Nasal cavity respiratory epithelium epithelial cell of viscerocranial mucosa (primary cell): ENCODE data around the gene CAPN9. TPM values are rescaled to one million over a fixed set of nuclear protein-coding genes. Genes with fewer than 3 reads are reported as not detected.

Source experiments
- total RNA-seq: library from RNA; depleted of rRNA; stranded (reverse); fragments of >200 nt; gene quantifications from 2 replicates; pipeline ENCODE4 v1.2.3, GENCODE V29; 2014

CAPN9 gene
- total RNA-seq = 0.07 TPM in 1 of 2 replicates, not detected in the other

GRCh38 chr1:230747127-230747730 is at the start of gene CAPN9:
CAPN9 (plus strand) TSS chr1:230747388; CDS start chr1:230747497, 109 bp downstream.

DNA sequence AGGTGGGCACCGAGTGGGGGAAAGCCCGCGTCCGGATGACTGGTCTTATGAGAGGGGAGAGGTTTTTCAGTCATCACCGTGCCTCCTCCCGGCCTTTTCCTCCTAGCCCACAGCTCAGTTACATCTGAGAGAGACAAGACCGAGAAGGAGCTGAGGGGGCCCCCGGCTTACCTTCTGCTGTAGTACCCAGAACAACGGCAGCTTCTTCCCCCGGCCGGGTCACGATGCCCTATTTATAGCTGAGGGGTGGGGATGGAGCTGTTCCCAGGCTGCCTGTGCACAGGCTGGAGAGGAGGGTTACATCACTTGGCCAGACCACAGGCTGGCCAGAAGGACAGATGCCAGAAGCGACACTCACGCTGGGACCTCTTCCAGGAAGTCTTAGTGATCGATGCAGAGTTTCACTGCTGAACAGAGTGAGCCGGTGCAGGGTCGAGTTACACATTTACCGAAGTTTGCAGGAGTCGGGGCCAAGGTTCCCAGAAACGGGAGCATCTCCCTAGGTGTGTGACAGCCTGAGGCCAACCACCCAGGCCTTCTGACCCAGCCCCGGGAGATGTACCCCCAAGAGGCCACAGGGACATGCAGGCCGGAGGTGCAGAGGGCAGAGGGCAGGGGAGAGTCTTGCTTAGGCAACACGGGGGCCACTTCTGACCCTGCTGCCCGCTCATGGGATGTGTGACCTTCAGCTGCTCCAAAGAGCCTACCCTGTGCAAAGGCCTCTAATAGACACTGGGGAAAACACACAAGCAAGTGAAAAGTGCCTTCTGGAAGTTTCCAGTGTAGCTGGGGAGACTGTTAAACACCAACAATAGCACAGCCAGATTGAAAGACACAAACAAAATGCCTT is 33.0 kb upstream of the CAPN9 start, which contains the start of gene AGT:
AGT (minus strand) TSS at position 208 of the 850 bp plus-strand sequence. CDS start 3,299 bp downstream, outside the sequence.

Other genes starting within 250 kb of the CAPN9 start
- gene COG2, start 104.9 kb upstream of the CAPN9 start, total RNA-seq = 21.5 and 34.5 TPM in 2 replicates
- 0.07 TPM in 1 of 2 replicates, not detected in the other for gene AGT, start 33.3 kb upstream of the CAPN9 start, total RNA-seq
- gene C1orf198, start 121.1 kb downstream of the CAPN9 start, total RNA-seq = 11.6 and 18.1 TPM in 2 replicates
- gene TTC13, start 231.5 kb downstream of the CAPN9 start, total RNA-seq = 14.7 and 16.0 TPM in 2 replicates
- gene ARV1, start 231.7 kb downstream of the CAPN9 start, total RNA-seq = 5.8 and 10.7 TPM in 2 replicates